GM23248 (cell line): ENCODE measurements around the gene RSPH10B.

Source experiments
- EZH2 ChIP-seq: fragments of 200-600 bp; sonication (generic); IDR thresholded peaks from 2 replicates; pipeline ENCODE4 v1.6.1; 2018; ENCODE audit warnings: antibody characterized with exemption, mild to moderate bottlenecking; ENCODE audit not compliant: insufficient read depth, poor library complexity, severe bottlenecking
- EZH2phosphoT487 ChIP-seq: fragments of 200-600 bp; sonication (generic); IDR thresholded peaks from 2 replicates; pipeline ENCODE4 v1.6.1; 2018; ENCODE audit warnings: antibody characterized with exemption, moderate library complexity, mild to moderate bottlenecking, low read depth; ENCODE audit not compliant: insufficient read depth

DNA sequence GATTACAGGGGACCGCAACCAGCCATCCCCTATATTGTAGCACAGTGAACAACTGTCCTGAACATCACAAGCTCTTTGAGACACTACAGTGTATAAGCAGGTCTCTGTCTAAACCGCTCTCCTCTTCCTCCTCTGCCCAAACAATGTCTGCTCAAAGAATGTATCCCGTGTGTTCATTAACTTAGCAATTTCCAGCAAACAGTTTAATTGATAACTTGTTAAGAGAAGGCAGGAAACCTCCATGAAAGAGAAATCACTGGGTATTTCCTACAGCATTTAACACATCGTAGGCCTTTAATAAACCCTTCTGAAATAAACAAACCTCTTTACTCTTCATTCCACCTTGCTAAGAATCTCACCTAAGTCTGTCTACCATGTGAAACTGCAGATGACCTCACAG, 36.9 kb upstream of the RSPH10B start:
- TF ChIP-seq EZH2 (no peak), EZH2phosphoT487 (no peak)
